SU-DHL-6 (cell line): ENCODE results near the gene CZIB.

ENCODE experiments used
- H2AFZ ChIP-seq: fragments of 200-600 bp; sonication (generic); 2 replicates; pipeline ENCODE4 v1.6.1; 2014; ENCODE audit warnings: low read depth, mild to moderate bottlenecking, moderate library complexity, mixed read lengths, antibody characterized with exemption, low read length; ENCODE audit not compliant: severe bottlenecking
- H3F3A ChIP-seq: fragments of 200-600 bp; shearing (Covaris generic); 2 replicates; pipeline ENCODE4 v1.6.0; 2016; ENCODE audit warnings: antibody characterized with exemption, mild to moderate bottlenecking; ENCODE audit not compliant: insufficient read depth
- H3K27ac ChIP-seq: fragments of 200-600 bp; sonication (generic); 2 replicates; pipeline ENCODE4 v1.5.1; 2016; ENCODE audit warnings: low read depth, mild to moderate bottlenecking, low read length, moderate library complexity, mixed read lengths
- H3K27me3 ChIP-seq: fragments of 200-600 bp; sonication (generic), shearing (Covaris generic); 2 replicates; pipeline ENCODE4 v1.6.0; 2014; ENCODE audit warnings: mild to moderate bottlenecking, low read length
- H3K36me3 ChIP-seq: fragments of 200-600 bp; sonication (generic); 2 replicates; pipeline ENCODE4 v1.6.1; 2014; ENCODE audit warnings: mild to moderate bottlenecking, low read length, mixed read lengths
- H3K4me2 ChIP-seq: fragments of 300-600, 200-600 bp; shearing (Covaris generic), sonication (generic); 2 replicates; pipeline ENCODE4 v1.6.0; 2014; ENCODE audit warnings: low read length, low read depth, mild to moderate bottlenecking; ENCODE audit not compliant: poor library complexity, severe bottlenecking
- H3K4me3 ChIP-seq: fragments of 200-600 bp; sonication (generic); 2 replicates; pipeline ENCODE4 v1.5.1; 2014; ENCODE audit warnings: antibody characterized with exemption, low read length, mild to moderate bottlenecking, mixed read lengths; ENCODE audit not compliant: insufficient read depth, poor library complexity, severe bottlenecking
- H3K79me2 ChIP-seq: fragments of 200-600 bp; sonication (generic); 2 replicates; pipeline ENCODE4 v1.6.1; 2014; ENCODE audit warnings: mild to moderate bottlenecking, low read length, moderate library complexity; ENCODE audit not compliant: insufficient read depth
- H3K9ac ChIP-seq: fragments of 200-600 bp; sonication (generic); 2 replicates; pipeline ENCODE4 v1.7.0; 2014; ENCODE audit warnings: mild to moderate bottlenecking, low read length
- H3K9me2 ChIP-seq: fragments of 200-600 bp; sonication (generic); replicated peaks from 2 replicates; pipeline ENCODE4 v1.6.1; 2014; ENCODE audit warnings: low read length; ENCODE audit not compliant: insufficient read depth
- H3K9me3 ChIP-seq: fragments of 200-600 bp; sonication (generic); 2 replicates; pipeline ENCODE4 v1.6.1; 2014; ENCODE audit warnings: low read length, mixed read lengths; ENCODE audit not compliant: insufficient read depth
- H4K20me1 ChIP-seq: fragments of 200-600 bp; sonication (generic); 2 replicates; pipeline ENCODE4 v1.6.1; 2014; ENCODE audit warnings: low read depth, mild to moderate bottlenecking, antibody characterized with exemption, low read length, moderate library complexity, mixed read lengths
- EZH2phosphoT487 ChIP-seq: fragments of 200-600 bp; sonication (generic), shearing (Covaris generic); conservative IDR thresholded peaks from 2 replicates; pipeline ENCODE4 v1.6.1; 2018; ENCODE audit warnings: mild to moderate bottlenecking, antibody characterized with exemption, low read length, moderate library complexity, mixed read lengths
- TF ChIP-seq, protein P1 (sequence below): fragments of 200-600 bp; sonication (generic); IDR thresholded peaks from one replicate; pipeline ENCODE4 v1.5.1; 2017; ENCODE audit warnings: antibody characterized with exemption, mild to moderate bottlenecking, low read length, moderate library complexity; ENCODE audit not compliant: insufficient read depth, poor library complexity, severe bottlenecking

CZIB gene

GRCh38 chr1:53196485-53197290 lies 23.7 kb downstream of the CZIB start, which contains the start of gene CPT2:
TSS of gene CPT2 (plus strand) at chr1:53196824. CDS start at chr1:53196944, 120 bp downstream.
- H3K4me3 ChIP-seq, result peak within 1 kb of the TSS; percentile 90
- no peaks in the 10 kb centered on the region for H4K20me1 ChIP-seq
- H3F3A ChIP-seq, result no peaks in the 10 kb centered on the region
- H3K27ac ChIP-seq, result peak within 1 kb of the TSS; percentile 51
- H3K4me2 ChIP-seq, result peak within 1 kb of the TSS; percentile 90
- H3K27me3 ChIP-seq, result no peaks in the 10 kb centered on the region
- H2AFZ ChIP-seq, result peak within 1 kb of the TSS; percentile 87
- no peaks in the 10 kb centered on the region for H3K9me3 ChIP-seq
- H3K79me2 ChIP-seq, result no peaks in the 10 kb centered on the region
- H3K9me2 ChIP-seq, result no peaks in the 10 kb centered on the region
- H3K9ac ChIP-seq, result peak within 1 kb of the TSS; percentile 97
- no peak for TF ChIP-seq EZH2phosphoT487
- TF ChIP-seq, protein P1, sequence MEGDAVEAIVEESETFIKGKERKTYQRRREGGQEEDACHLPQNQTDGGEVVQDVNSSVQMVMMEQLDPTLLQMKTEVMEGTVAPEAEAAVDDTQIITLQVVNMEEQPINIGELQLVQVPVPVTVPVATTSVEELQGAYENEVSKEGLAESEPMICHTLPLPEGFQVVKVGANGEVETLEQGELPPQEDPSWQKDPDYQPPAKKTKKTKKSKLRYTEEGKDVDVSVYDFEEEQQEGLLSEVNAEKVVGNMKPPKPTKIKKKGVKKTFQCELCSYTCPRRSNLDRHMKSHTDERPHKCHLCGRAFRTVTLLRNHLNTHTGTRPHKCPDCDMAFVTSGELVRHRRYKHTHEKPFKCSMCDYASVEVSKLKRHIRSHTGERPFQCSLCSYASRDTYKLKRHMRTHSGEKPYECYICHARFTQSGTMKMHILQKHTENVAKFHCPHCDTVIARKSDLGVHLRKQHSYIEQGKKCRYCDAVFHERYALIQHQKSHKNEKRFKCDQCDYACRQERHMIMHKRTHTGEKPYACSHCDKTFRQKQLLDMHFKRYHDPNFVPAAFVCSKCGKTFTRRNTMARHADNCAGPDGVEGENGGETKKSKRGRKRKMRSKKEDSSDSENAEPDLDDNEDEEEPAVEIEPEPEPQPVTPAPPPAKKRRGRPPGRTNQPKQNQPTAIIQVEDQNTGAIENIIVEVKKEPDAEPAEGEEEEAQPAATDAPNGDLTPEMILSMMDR, result no peak
- no peaks in the 10 kb centered on the region for H3K36me3 ChIP-seq

GRCh38 chr1:53196017-53196484 lies 24.4 kb downstream of the CZIB start:
- H3K4me2 ChIP-seq, result peak overlapping the region; percentile 90
- no peaks in the 10 kb centered on the region for H3K36me3 ChIP-seq
- H3K27me3 ChIP-seq, result no peaks in the 10 kb centered on the region
- no peak overlapping the region for H3K27ac ChIP-seq
- peak overlapping the region; percentile 90 for H3K4me3 ChIP-seq
- H3K9me3 ChIP-seq, result no peaks in the 10 kb centered on the region
- TF ChIP-seq, protein P1, result no peak
- TF ChIP-seq EZH2phosphoT487, result no peak
- no peaks in the 10 kb centered on the region for H3F3A ChIP-seq
- peak overlapping the region; percentile 97 for H3K9ac ChIP-seq
- H3K9me2 ChIP-seq, result no peaks in the 10 kb centered on the region
- H3K79me2 ChIP-seq, result no peaks in the 10 kb centered on the region
- H2AFZ ChIP-seq, result peak overlapping the region; percentile 87
- H4K20me1 ChIP-seq, result no peaks in the 10 kb centered on the region

DNA sequence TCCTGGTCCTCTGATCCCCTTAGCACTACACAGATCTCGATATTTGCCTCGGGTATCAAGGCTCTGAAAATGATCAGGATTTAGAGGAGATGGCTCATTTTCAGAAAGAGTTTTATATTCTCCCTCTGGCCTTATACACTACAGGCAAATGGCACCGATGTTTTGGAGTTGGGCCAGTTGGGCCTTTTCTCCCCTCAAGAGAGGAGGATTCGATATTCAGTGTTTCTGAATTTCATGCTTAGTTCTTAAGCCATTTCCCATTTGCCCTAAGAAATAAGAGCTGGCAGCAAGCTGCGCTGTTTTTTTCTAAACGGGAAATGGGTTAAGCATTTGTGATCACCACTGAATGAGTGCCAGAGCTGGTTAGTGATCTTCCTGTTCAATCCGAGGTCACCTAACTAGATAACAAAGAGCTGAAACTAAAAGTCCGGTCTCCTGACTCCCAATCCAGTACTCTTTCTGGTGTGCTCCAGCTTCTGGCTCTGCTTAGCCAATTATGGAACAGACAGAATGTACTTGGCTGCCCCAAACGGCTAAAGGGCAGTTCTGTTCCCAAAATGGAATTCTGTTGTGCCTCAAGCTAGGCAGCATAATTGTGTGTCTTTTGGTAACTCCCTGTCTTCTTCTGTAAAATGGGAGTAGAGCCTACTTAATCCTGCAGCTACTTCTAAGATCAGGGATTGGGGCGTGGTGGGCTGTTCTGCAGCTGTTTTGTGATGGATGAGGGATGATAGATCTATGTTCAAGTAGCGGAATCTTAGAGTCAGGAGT lies 25.0 kb downstream of the CZIB start:
- Histone ChIP-seq H3K9me3 (no peaks in the 10 kb centered on the region), H4K20me1 (no peaks in the 10 kb centered on the region), H3F3A (no peaks in the 10 kb centered on the region), H2AFZ (peak overlapping the region; percentile 87), H3K9ac (no peak overlapping the region), H3K4me3 (no peak overlapping the region), H3K27me3 (no peaks in the 10 kb centered on the region), H3K9me2 (no peaks in the 10 kb centered on the region), H3K27ac (no peak overlapping the region), H3K79me2 (no peaks in the 10 kb centered on the region), H3K4me2 (no peak overlapping the region), H3K36me3 (no peaks in the 10 kb centered on the region)
- TF ChIP-seq EZH2phosphoT487, result no peak
